Right lung (tissue), 5 donors: ENCODE results near the gene SPDYE4. TPM values are rescaled to one million over a fixed set of nuclear protein-coding genes. Genes with fewer than 3 reads are reported as not detected.
A peak's percentile ranks its signal among the peaks of the same experiment; 100 is the strongest.

Experiments
- DNase-seq, 2 donors: peaks; one replicate each; pipeline ENCODE4 v3.0.0-alpha.2; 2013
- polyA plus RNA-seq, 5 donors: library from polyadenylated mRNA; unstranded; fragments of 120-200 nt; gene quantifications; one replicate each; pipeline versions ENCODE4 v1.2.1 to v1.2.3, GENCODE V29; 2013; ENCODE audit warnings: inconsistent platforms in 1 of 5, low replicate concordance in 1 of 5; ENCODE audit not compliant: insufficient read length in 5 of 5, insufficient read depth in 1 of 5

Gene SPDYE4
- polyA plus RNA-seq, 5 donors: 0.41 to 0.58 TPM; not detected in 3

DNA sequence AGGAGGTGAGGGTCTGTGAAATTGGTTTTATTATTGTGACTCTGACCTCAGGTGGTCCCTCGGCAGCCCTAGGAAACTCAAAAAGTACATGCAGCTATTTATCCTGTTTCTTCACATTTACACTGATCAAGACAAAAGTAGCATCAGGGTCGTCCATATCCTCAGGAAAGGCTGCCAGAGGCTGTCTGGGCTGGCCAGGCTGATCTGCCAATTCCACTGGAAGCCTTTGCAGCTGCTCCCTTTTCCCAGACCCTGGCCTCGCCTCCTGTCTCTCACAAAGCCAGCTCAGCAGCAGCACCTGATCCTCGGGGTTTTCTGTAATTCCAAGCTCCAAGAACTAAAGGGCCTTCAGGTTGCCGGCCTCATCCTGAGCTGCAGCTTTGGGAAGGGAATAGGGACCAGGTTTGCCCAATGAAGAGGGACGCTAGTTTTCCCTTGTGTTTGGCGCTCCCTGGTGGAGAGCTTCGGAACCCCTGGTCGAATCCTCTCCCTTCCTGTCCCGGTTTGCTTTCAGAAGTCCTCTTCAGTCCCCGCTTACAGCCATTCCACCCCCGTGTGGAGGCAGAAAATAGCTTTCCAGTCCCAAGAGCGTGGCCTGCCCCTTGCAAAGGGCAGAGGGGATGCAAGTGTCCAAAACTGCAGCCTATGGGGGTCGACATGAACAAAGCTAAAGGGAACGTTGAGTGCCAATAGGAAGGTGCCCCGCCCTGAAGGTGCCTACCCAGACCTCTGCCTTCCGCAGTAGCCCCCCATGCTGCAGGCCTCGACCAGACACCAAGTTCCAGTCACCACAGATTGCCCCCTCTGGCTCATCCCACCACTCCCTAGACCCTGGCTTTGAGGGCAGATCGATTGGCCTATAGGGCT lies 27.4 kb upstream of the SPDYE4 start:
- DNase-seq: peak; percentile 54 to 75

DNA sequence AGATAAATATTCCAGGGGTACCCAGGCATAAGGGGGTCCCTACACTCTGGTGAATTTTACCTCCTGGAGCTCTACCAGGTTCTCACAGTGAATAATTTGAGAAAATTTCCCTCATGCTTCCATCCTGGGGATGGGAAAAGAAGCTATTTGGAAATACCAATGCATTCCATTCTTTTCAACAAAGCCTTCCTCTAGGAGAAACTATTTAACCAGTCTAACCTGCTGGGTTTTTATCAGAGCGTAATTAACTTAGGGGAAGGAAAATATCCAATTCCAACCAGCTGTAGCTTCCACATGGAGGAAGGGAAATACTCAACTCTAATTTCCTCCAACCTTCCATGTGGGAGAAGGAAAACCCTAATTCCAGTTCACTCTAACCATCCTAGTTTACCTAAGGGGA lies 23.8 kb upstream of the SPDYE4 start:
- DNase-seq: no peak

DNA sequence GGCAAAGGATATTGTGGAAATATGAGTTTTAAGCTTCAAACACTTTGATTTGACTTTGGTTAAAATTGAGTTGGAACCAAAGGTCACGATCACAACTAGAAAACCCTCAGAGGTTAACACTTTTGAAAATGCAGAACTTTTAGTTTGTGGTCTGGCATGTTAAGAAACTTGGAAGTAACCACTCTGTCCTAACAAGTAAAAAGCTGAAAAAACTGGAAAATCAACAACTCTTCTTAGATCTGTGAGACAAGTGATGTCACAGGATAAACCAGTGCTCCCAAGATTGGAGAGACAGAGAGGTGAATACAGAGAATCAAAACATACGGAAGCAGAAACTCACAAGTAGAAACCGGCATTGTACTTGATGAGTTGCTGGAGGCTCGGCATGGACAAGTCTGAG lies 23.4 kb upstream of the SPDYE4 start:
- DNase-seq: no peak

DNA sequence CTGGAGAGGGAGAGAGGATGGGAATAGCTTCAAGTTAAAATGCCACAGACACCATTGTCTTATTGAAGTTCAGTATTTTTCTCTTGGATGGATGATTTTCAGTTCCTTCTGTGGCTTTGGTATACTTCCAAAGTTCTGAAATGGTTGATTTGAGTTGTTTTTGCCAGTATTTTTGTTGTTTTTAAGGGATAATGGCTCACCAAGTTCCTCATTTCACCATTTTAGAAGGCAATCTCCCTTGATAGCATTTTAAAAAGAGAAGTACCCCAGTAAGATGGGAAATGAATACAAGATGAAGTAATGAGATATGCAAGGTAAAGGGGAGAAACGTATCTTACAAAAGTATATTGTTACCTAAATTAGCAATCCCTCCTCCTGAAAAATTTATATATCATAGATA lies 18.5 kb upstream of the SPDYE4 start:
- DNase-seq: no peak

DNA sequence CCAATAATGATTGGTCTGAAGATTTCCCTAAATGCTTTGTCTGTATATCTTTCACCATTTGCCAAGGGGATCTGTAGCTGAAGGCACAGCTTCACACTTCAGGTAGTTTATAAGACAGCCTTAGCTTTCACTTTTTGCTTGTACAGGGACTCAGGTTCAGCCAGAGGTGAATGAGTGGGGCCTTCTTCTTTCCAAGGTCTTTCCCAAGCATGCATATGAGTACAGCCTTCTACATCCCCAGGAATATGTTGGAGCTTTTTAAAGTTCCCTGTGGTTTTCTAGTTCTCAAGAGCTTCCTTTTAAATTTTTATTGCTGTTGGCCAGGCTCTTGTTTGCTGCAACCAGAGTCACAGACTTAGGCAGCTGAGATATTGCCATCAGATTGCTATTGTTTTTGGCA lies 17.9 kb upstream of the SPDYE4 start:
- DNase-seq: no peak

DNA sequence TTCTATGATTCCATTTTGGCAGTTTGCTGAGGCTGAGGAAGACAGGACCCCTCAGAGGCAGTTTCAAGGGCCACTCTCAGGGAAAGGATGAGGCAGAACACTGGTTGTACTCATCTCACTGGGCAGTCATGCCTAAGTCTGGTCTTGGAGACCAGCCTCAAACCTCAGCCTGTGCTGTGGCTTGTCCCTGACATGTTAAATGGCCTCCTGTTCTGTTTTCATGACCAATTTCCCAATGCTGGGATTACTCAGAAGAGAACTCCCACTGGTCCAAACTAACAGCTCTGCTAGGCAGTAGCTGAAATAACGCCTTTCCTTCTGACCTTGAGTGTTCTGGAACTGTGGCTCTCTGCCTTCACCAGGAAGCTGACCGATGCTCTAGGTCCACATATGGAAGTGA lies 8.4 kb upstream of the SPDYE4 start:
- no peak for DNase-seq

DNA sequence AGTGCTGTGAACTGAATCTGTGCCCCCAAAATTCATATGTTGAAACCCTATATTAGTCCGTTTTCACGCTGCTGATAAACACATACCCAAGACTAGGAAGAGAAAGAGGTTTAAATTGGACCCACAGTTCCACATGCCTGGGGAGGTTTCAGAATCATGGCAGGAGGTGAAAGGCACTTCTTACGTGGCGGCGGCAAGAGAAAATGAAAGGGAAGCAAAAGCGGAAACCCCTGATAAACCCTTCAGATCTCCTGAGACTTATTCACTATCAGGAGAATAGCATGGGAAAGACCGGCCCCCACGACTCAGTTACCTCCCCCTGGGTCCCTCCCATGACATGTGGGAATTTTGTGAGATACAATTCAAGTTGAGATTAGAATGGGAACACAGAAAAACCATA lies 3.7 kb upstream of the SPDYE4 start:
- DNase-seq: no peak

DNA sequence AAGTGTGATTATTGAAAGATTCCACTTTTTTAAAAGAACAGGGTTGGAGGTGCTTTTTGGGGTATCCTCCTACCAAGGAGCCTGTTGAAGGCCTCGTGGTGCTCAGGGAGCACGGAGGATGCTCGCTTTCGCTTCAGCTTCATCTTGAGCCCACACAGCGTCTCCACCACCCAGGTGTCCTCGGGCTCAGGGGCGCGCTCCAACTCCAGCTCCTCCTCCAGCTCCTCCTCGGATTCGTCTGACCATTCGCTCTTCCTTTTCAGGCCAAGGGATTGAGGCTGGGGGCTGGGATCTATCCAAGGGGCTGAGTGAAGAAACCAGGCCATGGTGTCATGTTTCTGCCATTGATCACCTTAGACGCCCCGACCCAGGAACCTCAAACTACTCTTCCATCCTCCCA lies 1.2 kb downstream of the SPDYE4 start:
- DNase-seq: no peak

DNA sequence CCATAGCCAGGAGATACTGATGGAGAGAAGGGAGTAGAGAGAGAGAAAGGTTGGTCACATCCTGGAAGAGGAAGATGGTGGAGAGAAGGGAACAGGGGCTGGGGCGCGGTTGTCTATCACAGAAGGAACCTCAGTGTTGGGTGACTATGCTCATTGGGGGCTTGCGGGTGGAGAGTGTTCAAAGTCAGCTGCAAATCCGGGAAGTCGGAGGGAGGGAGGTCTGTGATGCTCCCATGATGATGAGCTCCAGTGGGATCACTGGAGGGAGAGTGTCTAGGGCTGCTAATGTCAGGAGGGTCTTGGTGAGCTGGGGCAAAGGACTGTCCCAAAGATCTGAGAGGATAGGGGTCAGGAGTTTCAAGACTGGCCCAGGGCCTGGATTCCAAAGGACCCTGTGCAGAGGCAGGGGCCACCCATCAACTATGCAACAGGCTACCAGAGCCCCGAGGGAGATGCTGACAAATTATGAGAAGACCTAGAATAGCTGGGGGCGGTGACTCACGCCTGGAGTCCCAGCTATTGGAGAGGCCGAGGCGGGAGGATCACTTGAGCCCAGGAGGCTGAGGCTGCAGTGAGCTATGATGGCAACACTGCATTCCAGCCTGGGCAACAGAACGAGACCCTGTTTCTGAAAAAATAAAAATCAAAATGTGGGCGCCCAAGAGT lies 2.6 kb downstream of the SPDYE4 start:
- DNase-seq: no peak

DNA sequence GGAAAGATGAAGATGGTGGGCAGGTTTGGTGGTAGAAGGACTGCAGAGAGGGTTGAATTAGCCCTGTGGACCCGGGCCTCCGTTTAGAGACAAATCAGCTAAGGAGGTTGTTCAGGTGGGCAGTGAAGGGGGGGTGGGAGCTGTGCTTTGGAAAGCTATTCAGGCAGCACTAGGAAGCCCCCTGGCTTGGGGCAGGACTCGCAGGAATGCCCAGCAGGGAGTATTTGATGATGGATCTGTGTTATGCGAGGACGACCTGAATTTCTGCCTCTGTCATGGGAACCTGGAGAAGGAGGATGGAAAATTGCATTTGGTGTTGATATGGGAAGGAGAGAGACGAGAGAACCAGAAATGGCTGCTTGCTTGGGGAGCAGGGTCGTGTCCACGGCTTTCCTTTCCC lies 3.5 kb downstream of the SPDYE4 start:
- no peak for DNase-seq

DNA sequence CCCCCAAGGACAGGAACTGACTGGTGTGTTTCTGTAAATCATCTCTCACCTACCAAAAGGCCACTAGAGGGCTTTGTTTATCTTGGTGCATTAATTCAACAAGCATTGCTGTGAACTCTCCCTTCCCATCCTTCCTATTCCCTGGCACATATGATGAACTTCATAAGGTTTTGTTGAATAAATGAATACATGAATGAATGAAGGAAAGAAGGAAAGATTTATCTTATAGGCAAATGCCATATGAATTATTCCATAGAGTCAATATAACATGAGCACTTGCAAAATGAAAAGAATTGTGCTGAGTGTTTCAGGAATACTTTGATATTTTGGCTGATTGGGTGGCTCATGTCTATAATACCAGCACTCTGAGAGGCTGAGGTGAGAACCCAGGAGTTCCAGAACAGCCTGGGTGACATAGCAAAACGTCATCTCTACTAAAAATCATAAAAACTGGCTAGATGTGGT lies 4.3 kb downstream of the SPDYE4 start:
- no peak for DNase-seq

DNA sequence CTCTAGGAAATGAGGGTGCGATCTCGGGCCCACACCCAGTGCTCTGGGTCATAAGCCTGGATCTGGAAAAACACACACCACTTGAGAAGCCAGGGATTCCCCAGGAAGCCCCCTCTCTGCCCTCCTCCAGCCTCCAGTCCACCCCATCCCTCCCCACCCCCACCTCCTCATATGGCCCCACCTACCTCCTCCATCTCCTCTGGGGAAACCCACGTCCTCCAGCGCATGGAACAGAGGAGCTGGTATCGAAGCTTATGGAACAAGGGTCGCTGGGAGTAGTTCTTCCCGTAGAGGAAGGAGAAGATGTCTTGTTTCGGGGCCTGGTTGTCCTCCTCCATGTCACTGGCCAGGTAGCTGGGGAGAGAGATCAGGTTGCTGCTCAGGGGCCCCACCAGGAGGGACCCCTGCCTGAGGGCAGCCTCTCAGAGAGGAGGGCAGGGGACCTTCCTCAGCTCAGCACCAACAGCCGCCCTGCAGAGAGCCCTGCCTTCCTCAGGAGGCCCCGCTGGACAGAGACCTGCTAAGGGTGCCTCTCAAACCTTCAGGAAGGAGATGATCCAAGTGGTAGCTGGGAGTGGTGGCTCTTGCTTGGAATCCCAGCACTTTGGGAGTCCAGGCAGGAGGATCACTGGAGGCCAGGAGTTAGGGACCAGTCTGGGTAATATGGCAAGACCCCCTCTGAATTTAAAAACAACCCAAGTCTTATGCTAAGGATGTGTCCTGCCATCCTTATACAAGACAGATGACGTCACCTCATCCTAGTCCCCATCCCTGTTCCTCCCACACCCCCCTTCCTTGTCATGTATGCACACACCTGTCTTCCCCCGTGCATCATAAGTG lies 5.0 kb downstream of the SPDYE4 start:
- no peak for DNase-seq

DNA sequence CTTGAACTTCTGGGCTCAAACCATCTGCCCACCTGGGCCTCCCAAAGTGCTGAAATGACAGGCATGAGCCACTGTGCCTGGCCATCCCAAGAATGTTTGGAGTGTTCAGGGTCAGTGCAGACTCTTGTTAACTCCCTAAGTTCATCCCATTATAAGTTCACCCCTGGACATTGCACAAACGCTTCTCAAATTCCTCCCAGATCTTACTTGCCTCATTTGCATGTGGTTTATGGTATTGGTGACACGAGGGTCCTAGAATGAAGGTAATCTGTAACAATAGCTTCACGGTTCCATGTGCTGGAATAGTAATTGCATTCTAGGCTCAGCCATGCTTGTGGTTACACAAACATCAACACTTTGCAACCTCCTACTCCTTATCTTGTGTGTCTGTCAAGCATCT lies 8.7 kb downstream of the SPDYE4 start:
- DNase-seq: no peak

DNA sequence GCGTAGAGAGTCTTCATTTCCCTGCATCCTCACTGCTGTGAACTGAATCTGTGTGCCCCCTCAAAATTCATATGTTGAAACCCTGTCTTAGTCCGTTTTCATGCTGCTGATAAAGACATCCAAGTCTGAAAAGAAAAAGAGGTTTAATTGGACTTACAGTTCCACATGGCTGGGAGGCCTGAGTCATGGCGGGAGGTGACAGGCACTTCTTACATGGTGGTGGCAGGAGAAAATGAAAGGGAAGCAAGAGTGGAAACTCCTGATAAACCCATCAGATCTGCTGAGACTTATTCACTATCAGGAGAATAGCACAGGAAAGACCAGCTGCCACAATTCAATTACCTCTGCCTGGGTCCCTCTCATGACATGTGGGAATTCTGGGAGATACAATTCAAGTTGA lies 10.6 kb downstream of the SPDYE4 start:
- DNase-seq: no peak

DNA sequence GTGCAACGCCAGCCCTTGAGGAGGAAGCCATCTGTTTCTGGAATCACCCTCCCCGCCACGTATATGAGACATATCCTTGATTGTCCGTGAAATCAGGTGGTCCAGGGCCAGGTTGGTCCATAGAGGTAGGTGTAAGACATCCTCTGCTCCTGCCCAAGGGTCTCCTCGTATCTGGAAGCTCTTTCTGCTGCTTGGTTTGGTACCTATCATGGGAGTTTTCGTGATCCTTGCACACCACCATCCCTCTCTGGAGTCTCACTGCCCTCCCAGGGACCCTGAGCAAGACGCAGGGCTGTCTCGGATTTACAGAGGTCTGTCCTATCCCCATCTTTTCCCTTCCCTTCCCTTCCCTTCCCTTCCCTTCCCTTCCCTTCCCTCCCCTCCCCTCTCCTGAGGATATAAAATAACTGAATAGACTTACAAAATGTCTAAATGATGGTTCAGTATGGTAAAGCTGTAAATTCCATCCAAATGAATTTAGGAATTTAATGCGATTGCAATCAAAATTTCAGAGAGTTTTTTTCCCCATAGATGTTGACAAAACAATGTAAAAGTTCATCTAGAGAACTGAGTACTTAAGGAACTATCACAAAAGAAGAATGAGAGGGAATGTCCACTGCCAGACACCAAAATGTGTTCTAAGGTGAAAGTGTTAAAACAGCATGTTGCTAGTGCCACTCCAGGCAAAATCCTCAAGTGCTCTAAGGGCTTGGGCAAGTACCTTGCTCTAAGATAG lies 11.7 kb downstream of the SPDYE4 start:
- no peak for DNase-seq

DNA sequence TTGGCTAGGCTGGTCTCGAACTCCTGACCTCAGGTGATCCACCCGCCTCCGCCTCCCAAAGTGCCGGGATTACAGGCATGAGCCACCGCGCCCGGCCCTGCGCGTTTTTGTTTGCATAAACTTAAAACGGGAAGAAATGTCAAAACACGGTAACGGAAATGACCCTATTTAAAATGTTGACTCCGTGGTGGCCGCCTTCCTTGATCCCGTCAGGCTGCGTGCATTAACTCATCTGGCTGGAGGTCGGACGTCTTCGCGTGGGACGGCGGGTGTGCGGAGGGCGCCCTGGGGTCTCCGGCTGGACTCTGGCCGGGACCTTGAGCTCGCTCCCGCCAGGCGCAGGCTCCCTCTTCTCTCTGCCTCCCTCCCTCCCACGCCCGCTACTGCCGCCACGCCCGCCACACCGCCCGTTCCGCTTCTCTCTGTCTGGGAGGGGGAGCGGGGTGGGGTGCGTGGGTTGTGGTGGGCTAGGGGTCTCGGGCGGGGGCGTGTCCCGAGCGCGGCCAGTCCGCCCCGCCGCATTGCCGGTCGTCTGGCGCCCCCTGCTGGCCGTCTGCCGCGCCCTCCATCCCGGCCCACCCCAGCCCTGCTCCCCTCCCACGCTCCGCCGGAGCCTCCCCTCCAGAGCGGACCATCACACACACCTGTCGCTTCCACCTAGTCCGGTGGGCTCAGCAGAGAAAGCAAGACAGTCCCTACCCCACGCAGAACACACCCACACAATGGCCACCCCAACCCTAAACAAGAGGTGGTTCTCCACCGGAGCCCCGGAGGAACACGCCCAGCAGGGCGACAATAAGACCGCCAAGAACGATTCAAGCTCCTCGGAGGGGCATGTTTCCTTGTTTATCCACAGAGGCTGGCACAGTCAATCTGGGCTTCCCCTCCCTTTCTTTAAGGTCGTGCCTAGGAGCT lies 12.5 kb downstream of the SPDYE4 start:
- DNase-seq: peak; percentile 77 to 79

DNA sequence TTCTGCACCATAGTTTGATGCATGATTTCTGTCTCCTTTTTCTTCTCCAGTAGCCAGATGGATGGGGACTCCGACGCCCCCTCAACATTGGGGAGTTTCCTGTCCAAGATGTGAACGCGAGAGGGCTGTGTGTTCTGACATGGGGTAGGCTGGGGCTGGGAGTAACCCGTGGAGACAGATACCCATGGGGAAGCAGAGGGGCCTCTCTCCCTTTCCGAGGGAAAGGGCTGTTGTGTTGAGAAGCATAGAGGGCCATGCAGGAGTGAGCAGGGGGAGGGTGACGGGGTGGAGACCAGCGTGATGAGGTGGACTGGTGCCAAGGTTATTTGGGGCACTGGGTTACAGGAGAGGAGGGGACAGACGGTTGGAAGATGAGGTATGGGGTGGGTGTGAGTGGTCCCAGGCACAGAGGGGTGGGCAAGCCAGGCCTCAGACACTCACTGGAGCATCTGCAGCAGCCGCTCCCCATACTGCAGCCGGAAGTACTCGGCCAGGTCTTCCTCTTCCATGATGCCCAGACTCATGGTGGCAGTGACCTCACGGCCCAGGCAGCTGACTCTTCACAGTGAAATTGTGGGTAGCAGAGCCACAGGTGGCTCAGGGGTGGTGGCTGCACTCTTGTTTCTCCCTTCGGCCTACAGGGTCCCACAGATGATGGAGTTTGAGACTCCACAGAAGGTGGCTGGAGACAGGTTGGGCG lies 14.1 kb downstream of the SPDYE4 start:
- no peak for DNase-seq

DNA sequence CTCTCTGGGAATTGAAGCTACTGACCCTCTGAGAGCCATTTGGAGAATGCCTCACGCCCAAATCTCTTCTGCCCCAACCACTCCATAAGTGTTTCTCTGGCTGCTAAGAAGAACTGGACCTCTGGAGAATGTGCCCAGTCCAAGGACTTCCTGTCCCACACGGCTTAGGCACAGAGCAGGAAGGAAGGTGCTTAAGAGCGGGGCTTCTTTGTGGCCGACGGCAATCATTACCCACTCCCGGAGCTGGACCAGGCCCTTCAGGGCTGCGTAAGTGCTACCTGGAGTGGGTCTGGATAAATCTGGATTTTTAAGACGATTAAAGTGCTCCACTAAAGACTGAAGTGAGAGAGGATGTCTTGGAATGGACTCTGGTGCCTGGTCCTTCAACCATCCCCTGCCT lies 15.5 kb downstream of the SPDYE4 start:
- DNase-seq: no peak

DNA sequence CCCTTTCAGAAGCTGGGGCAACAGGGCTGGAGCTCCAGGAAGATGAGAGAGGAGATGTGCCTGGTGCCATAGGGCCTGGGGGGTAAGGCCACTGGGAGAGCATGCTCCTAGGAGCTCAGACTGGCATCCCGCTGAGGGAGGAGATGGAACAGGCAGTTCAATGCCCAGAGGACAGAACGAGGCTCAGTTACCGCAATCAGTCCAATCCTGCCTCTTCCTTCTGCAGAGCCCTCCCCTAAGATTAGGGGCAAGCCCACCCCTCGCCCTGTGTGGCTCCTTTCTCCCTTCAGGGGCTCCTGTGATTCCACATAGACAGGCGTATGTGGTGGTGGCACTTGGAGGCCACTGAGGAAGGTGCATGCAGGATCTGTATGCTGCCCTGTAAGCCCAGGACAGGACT lies 16.1 kb downstream of the SPDYE4 start:
- no peak for DNase-seq

DNA sequence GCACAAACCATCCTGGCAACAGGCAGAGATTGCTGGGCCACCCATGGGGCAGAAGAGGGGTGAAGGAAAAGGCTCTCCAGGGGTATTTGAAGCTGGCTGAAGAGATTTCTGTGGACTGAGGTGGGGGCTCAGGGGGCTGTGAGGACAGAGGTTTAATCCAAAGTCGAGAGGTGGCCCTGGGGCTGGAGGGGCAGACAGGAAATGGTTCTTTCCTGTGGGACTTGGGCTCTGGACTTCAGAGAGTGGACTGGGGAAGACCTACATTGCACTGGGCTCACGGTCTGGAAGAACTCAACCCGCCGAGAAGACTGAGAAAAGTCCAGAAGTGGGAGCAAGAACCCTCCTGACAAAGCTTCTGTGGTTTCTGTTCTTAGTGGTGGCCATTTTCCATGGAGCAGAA lies 16.6 kb downstream of the SPDYE4 start:
- DNase-seq: no peak
